ENCODE data around the gene PROCA1. TPM values are rescaled to one million over a fixed set of nuclear protein-coding genes. Genes with fewer than 3 reads are reported as not detected.

The PROCA1 gene
- total and polyA plus RNA-seq, 2 of the 8 experiments (the other 6 are each of a cell fraction or from before 2014, with no cell fraction given) = 21.2 to 26.3 TPM

GRCh38 chr17:28685366-28685765, 26.3 kb downstream of the PROCA1 start (continued):
- TF ChIP-seq ASH2L (IDR thresholded peaks at IDR 0.05; ENCODE audit: low read length) (no peak), TAF7 (optimal IDR thresholded peaks at IDR 0.05; ENCODE audit: borderline replicate concordance, low read depth, low read length) (no peak), ATF3 (IDR thresholded peaks at IDR 0.05; ENCODE audit: insufficient read depth, low read depth, low read length) (no peak), POLR2AphosphoS5 (IDR thresholded peaks at IDR 0.05; ENCODE audit: low read depth, low read length) (no peak), BRCA1 (IDR thresholded peaks at IDR 0.05; ENCODE audit: low read depth, low read length) (no peak), HDAC2 (IDR thresholded peaks at IDR 0.05; ENCODE audit: borderline replicate concordance in 1 of 2, low read depth in 2 of 2, low read length in 2 of 2) (no peak), BCL11A (IDR thresholded peaks at IDR 0.05; ENCODE audit: low read depth in 2 of 2, low read length in 2 of 2) (no peak), RBBP5 (IDR thresholded peaks at IDR 0.05; ENCODE audit: borderline replicate concordance, low read depth, low read length) (no peak)
